ENCODE measurements around the gene PTPRN2.
"Not testable (repeated sequence)": the region's sequence is repeated elsewhere in the genome, so short reads cannot be mapped to it uniquely, and the experiment has no call there.

PTPRN2 gene

DNA sequence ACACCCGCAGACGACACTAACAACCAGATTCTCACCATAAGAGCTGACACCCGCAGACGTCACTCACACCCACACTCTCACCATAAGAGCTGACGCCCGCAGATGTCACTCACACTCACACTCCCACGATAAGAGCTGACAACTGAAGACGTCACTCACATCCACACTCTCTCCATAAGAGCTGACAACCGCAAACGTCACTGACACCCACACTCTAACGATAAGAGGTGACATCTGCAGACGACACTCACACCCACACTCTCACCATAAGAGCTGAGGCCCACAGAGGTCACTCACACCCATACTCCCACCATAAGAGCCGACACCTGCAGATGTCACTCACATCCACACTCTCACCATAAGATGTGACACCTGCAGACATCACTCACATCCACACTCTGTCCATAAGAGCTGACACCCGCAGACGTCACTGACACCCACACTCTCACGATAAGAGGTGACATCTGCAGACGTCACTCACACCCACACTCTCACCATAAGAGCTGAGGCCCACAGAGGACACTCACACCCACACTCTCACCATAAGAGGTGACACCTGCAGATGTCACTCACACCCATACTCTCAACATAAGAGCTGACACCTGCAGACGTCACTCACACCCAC lies 255.7 kb downstream of the PTPRN2 start:
- not testable (repeated sequence) for DNase-seq

- no peak for DNase-seq
Measured at GRCh38 chr7:158329686-158330085, 257.9 kb downstream of the PTPRN2 start.

GRCh38 chr7:158329014-158329610 lies 258.5 kb downstream of the PTPRN2 start:
- no peak for DNase-seq

DNA sequence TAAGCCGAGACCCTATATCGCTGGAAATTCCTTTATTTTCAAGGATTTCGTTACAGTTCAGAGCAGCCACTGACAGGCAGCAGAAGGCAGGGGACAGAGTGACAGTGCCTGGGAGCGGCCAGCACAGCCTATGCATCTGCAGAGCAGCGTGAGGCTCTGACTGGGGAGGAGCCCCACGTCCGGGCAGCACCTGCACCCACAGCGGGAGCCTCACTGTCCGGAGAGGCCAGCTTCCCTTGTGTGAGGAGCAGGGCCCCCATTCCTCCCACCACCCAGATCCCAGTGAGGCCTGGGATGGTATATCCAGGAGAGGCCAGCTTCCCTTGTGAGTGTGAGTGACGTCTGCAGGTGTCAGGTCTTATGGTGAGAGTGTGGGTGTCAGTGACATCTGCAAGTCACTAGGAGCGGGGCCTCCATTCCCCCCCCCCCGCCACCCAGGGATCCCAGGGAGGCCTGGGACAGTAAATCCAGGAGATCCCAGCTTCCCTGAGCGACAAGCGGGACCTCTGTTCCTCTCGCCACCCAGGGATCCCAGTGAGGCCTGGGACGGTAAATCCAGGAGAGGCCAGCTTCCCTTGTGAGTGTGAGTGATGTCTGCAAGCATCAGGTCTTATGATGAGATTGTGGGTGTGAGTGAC lies 259.1 kb downstream of the PTPRN2 start:
- no peak for DNase-seq

DNA sequence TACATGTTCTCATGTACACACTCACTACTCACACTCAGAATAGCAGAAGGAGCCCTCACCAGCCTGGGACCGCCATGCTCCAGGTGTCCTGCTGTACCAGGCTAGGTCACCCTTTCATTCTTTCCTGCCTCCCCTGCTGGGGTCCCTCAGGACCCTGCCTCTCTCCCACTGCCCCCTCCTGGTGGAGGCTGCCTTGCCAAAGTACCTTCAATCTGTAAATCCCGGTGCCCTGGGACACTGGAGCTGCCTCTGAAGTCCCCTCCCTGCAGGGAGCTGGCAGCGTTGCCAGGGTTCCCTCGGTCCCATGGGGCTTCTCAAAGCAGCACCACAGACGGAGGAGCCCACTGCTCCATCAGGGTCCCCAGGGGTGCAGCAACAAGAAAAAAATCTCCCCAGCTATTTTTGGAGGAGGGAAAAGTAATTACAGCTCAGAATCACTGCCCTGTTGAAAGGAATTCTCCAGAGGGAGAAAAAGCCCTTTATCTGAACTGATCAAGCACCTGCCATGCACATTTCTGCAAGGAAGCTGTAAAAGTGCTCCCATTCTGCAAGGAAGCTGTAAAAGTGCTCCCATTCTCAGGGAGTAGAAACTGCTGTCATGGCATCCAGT lies 259.9 kb downstream of the PTPRN2 start:
- DNase-seq = no peak

- DNase-seq = no peak
Measured at GRCh38 chr7:158327012-158327411, 260.6 kb downstream of the PTPRN2 start.

DNA sequence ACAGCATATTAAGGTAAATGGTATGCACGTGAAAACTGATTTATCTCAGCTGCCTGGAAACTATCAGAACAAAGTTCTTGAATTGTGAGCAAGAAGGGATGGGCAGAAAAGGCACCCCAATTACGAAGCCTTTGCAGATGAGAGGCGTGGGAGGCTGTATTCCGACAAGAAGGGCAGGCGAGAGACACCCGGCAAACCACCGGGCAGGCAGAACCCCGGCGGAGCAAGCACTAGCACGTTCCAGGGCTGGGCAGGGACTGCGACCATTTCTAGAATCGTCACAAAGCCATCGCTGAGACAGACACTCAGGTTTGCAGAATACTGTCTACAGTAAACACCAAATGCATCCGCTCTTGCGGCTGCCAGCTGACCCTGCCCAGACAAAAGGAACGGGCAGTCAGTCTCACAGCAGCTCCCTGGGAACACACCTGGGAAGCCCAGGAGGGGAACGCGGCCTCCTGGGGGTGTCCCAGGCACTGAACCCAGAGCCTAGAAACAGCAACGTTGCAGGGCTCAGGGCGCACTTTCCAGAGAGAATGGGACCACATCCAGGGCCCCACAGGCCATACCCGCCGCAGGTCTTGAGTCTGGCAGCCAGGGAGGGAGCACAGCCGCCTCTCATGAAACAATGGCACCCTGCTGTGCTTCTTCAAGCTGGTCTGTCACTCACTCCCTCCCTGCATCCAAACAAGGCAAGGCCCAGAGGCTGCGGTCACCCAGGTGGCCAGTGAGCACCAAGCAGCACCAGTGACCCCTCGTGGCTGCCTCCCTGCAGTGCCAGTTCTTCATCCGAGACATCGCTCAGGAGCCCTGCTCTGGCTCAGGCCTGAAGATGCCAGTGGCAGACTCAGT lies 261.9 kb downstream of the PTPRN2 start:
- no peak for DNase-seq

DNA sequence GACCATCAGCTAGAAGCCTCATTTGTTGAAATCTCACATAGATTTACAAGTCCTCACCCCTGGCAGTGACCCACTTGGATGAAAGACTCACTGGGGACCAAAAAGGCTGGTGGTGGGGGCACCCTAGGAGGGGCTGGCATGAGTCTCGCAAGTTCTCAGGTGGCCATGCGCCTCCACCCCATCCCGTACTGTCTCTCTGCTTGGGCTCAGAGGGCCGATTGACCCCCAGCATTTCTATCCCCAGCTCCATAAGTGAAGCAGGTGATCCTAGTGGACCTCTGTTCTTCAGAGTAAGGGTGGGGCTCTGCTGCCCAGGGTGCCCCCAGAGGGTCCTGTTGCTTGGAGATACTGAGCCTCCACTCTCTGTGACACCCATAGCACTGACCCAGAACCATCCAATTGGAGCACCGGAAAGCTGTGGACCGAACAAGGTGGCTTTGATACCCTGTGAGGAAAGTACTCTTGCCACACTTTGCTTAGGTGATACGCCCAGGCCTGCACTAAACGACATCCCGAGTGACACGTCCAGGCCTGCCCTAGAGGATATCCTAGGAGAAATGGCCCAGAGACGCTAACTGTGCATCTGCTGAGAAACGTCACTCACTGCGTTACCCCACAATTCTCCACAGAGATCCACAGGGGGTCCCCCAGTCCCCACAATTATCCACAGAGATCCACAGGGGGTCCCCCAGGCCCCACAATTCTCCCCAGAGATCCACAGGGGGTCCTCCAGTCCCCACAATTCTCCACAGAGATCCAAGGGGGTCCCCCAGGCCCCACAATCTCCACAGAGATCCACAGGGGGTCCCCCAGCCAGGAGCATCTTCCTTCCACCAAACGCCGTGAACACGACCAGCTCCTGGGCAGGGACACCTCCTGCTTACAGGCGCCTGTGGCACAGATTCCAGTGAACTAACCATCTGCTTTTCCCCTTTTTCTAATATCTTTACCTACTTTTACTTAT lies 262.9 kb downstream of the PTPRN2 start:
- DNase-seq = no peak

GRCh38 chr7:158323741-158324396 lies 263.8 kb downstream of the PTPRN2 start:
- no peak for DNase-seq

DNA sequence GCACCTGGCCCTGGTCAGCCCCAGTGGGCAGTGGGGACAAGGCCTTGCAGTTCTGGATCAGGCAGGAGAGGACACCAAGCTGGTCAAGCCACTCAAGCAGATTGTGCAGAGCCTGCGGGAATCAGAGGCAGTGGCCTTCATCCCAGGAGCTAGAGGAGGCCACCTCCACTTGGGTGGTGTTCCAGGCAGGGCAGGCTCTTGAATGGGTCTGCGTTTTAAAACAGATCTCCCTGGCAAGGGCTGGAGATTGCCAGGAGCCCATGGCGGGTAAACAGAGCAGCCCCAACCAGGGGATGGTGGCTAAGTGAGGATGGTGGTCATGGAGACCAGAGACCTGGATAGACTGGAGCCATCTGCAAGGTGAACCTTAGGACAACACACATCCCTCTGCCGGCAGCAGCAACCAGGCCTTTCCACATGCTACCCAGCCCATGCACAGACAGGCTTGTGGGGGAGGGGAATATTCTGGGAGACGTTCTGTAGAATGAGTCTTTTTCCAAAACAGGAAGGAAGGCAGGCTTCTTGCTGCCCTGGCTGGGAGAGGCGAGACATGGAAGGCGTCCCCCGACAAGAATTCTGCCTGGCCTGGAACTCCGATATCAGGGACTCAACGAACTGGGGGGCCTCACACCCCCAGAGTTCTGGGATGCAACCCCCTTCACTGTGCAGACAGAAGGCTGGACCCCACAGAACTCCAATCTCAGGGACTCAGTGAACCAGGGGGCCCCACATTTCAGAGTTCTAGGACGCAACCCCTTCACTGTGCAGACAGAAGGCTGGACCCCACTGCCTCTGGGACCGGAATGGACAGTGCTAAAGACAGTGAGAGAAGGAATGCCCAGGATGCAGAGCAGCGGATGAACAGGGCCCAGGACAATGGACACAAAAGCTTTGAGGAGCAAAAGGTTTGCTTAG lies 264.8 kb downstream of the PTPRN2 start:
- no peak for DNase-seq

- no peak for DNase-seq
Measured at GRCh38 chr7:158321936-158322615, 265.5 kb downstream of the PTPRN2 start.

DNA sequence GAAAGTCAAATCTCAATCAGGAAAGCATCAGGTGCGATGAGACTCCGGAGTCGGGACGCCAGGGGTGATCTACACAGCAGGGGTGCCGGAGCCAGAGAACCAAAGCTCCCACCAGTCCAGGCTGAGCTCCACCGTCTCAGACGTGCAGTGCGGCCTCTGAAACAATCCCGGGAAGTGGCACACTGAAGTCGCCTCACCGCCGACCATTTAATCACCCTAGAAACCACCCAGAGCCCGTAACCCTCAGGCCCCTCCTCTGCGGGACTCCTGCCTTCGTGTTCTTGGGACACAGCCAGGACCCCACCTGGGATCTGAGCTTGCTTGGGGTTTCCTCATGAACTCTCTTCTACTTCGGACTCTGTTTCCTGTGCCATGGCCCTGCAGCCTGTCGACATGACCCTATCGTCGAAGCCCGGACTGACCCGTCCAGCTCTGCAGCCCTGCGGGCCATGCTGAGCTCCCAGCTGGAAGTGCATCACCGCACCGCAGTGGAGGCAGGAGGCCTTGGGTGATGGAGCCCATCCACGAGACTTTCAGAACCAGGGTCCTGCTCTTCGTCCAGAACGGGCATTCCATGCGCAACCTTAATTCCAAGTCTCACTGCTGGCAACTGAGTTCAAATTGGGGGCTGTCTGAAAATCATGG lies 266.4 kb downstream of the PTPRN2 start:
- no peak for DNase-seq

DNA sequence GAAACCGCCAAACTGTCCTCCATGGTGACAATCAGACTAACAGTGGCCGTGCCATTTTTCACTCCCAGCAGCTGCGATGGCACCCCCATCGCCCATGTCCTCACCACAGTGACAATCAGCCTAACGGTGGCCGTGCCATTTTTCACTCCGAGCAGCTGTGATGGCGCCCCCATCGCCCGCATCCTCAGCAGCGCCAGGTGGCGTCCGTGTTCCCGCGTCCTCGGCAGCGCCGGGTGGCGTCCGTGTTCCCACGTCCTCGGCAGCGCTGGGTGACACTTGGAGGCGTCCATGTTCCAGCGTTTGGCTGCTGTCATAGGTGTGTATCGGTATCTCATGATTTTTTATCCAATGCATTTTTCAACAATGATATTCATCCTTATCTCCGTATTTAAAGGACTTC lies 267.3 kb downstream of the PTPRN2 start:
- DNase-seq = no peak

GRCh38 chr7:158318511-158318913 lies 269.1 kb downstream of the PTPRN2 start:
- DNase-seq = no peak

DNA sequence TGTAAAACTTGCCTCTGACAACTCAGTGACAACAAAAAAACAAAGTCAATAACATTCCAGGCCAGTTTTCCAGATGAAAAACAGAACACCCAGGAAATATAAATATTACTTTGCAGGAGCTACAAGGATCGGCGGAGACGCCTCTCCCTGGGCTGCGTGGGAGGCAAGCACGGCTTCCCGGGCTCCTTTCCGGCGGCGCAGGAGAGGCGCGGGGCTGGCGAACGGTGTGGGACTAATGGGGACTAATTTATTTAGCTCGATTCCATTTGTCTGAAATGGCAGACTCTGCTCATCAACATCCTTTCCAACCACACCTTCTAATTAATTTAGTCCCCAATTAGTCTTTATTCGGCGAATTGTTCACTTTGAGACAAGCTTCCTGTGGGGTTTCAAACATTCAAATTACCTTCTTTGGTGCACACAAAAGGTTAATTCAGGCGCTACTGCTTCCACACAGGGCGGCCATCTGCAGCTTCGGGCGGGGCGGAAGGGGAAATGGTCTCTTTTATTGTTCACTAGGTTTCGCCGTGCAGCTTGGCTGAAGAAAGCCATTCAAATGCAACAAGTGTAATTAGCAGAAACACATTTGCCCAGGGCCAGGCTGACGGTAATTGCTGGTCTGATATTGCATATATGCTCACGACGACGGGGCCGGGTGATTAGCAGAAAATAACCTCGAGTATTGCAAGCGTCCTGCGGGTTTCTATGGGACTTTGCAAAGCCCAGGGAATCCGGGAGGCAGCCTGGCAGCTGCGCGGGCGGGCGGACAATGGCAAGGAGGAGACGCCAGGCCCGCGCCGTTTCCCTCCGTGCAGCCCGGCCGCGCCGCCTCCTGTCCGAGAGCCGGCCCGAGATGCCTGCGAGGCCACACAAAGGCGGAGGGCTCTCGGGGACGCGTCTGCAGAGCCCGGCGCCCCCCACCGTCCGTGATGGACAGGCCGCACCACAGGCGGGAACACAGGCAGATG lies 270.1 kb downstream of the PTPRN2 start:
- DNase-seq = no peak

DNA sequence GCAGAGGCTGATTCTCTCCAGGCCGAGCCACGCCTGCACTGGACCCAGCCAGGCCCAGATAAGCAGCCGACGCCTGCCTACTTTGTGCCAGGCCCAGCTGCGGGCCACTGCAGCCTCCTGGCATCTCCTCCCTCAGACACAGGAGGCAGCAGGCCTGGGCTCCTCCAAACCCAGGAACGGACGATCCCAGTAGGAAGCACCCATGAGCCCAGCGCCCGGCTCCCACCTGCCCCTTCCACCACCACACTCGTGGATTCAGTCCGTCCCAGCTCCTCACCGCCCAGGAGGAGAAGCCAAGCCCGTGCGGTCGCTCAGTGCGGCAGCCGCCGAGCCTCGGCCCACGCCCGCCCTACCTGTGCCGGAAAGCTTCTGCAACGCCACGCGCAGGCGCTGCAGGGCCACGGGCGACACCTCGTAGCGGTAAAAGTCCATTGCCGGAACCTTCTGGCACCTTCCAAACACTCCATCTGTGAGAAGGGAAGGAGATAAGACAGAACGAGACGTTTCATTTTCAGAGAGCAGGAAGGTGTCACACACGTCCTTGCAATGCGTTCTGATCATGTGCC lies 271.1 kb downstream of the PTPRN2 start:
- DNase-seq = no peak

DNA sequence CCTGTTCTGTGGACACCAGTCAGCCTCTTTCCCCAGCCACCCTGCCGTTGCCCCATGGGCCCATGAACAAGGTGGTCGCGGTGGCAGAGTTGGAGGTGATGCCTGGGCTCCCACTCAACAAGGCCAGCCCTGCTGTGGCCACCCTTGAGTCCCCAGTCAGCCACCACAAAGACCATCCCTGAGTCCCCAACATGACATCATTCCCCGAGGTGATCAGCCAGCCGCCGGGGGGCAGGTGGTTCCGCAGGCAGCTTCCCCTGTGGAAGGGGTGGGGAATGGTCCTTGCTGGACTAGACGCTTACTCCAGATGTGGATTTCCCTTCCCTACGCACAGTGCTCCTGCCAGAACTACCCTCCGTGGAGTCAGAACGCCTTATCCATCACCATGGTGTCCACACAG lies 271.7 kb downstream of the PTPRN2 start:
- DNase-seq = no peak

GRCh38 chr7:158315326-158315725 lies 272.3 kb downstream of the PTPRN2 start:
- no peak for DNase-seq
